HEK293 (cell line): Measurements from ENCODE around the gene SFT2D3.

Experiments used
- CTCF ChIA-PET: fragments of 350-600 bp; formaldehyde crosslinking; extraction: SDS; loops from one replicate; lab custom pipeline; 2021; ENCODE audit warnings: antibody characterized with exemption; lab: Yijun Ruan, JAX
- POLR2A ChIA-PET: fragments of 300-600 bp; formaldehyde crosslinking; extraction: SDS; loops from one replicate; lab custom pipeline; 2020; ENCODE audit warnings: antibody characterized with exemption, inconsistent platforms; lab: Yijun Ruan, JAX
- H3K27ac ChIP-seq: fragments of 200-500 bp; sonication (Bioruptor generic); 2 replicates; pipeline ENCODE4 v1.5.1; 2014; ENCODE audit warnings: low read depth, low read length, control low read depth, inconsistent platforms; ENCODE audit errors: extremely low read depth
- H3K36me3 ChIP-seq, 2 experiments: fragments of 200-500 bp in 1 of 2; sonication (Bioruptor generic) in 1 of 2; 1 replicate in 1 of 2; 2 replicates in 1 of 2; pipeline ENCODE4 v1.5.1; 2014 to 2017; ENCODE audit warnings: inconsistent platforms in 2 of 2, low read length in 2 of 2; ENCODE audit not compliant: control insufficient read depth in 2 of 2, insufficient read depth in 1 of 2
- H3K4me1 ChIP-seq: fragments of 200-500 bp; sonication (Bioruptor generic); 2 replicates; pipeline ENCODE4 v1.5.1; 2014; ENCODE audit warnings: mild to moderate bottlenecking, low read length, inconsistent platforms; ENCODE audit not compliant: control insufficient read depth, insufficient read depth
- H3K4me3 ChIP-seq: 2 replicates; pipeline ENCODE4 v1.5.1; 2011; ENCODE audit warnings: low read depth, mild to moderate bottlenecking, control low read depth, low read length, moderate library complexity
- H3K9me3 ChIP-seq: fragments of 200-500 bp; sonication (Bioruptor generic); 2 replicates; pipeline ENCODE4 v1.5.1; 2014; ENCODE audit warnings: low read depth, low read length, inconsistent platforms; ENCODE audit not compliant: control insufficient read depth, insufficient read depth
- HOXA7 ChIP-seq: sonication (generic); formaldehyde crosslinking; IDR thresholded peaks from 2 replicates; pipeline ENCODE4 v1.8.1; 2022; ENCODE audit warnings: missing genetic modification reagents, borderline replicate concordance
- IKZF3 ChIP-seq: fragments of 450-650 bp; IDR thresholded peaks from 2 replicates; pipeline ENCODE4 v1.5.0; 2018; ENCODE audit warnings: missing biosample characterization, mild to moderate bottlenecking, missing genetic modification characterization, moderate library complexity
- KLF17 ChIP-seq: fragments of 450-650 bp; formaldehyde crosslinking; IDR thresholded peaks from 2 replicates; pipeline ENCODE4 v1.5.1; 2016; ENCODE audit warnings: missing biosample characterization, missing genetic modification characterization
- OVOL3 ChIP-seq: fragments of 450-650 bp; formaldehyde crosslinking; IDR thresholded peaks from 2 replicates; pipeline ENCODE4 v1.5.1; 2016; ENCODE audit warnings: missing biosample characterization, missing genetic modification characterization
- ZBTB11 ChIP-seq: fragments of 450-650 bp; formaldehyde crosslinking; conservative IDR thresholded peaks from 2 replicates; pipeline ENCODE4 v1.5.1; 2016; ENCODE audit warnings: low read depth, missing biosample characterization, missing genetic modification characterization
- ZBTB48 ChIP-seq: fragments of 450-650 bp; formaldehyde crosslinking; IDR thresholded peaks from 2 replicates; pipeline ENCODE4 v1.5.1; 2016; ENCODE audit warnings: missing biosample characterization, missing genetic modification characterization
- ZFP69B ChIP-seq: fragments of 450-650 bp; formaldehyde crosslinking; IDR thresholded peaks from 2 replicates; pipeline ENCODE4 v1.5.1; 2016; ENCODE audit warnings: missing biosample characterization, missing genetic modification characterization
- ZNF132 ChIP-seq: fragments of 450-650 bp; formaldehyde crosslinking; IDR thresholded peaks from 2 replicates; pipeline ENCODE4 v1.5.1; 2017; ENCODE audit warnings: missing biosample characterization, missing genetic modification characterization, borderline replicate concordance
- ZNF18 ChIP-seq: fragments of 450-650 bp; formaldehyde crosslinking; IDR thresholded peaks from 2 replicates; pipeline ENCODE4 v1.5.1; 2016; ENCODE audit warnings: missing biosample characterization, missing genetic modification characterization
- ZNF202 ChIP-seq: fragments of 450-650 bp; formaldehyde crosslinking; IDR thresholded peaks from 2 replicates; pipeline ENCODE4 v1.5.1; 2016; ENCODE audit warnings: missing biosample characterization, missing genetic modification characterization, borderline replicate concordance
- ZNF223 ChIP-seq: fragments of 450-650 bp; formaldehyde crosslinking; IDR thresholded peaks from 2 replicates; pipeline ENCODE4 v1.5.1; 2016; ENCODE audit warnings: missing biosample characterization, missing genetic modification characterization
- ZNF239 ChIP-seq: fragments of 450-650 bp; formaldehyde crosslinking; IDR thresholded peaks from 2 replicates; pipeline ENCODE4 v1.5.1; 2016; ENCODE audit warnings: missing biosample characterization, missing genetic modification characterization
- ZNF473 ChIP-seq: fragments of 450-650 bp; formaldehyde crosslinking; IDR thresholded peaks from 2 replicates; pipeline ENCODE4 v1.5.1; 2017; ENCODE audit warnings: missing biosample characterization, missing genetic modification characterization
- ZNF555 ChIP-seq: fragments of 450-650 bp; formaldehyde crosslinking; conservative IDR thresholded peaks from 2 replicates; pipeline ENCODE4 v1.5.1; 2017; ENCODE audit warnings: missing biosample characterization, mild to moderate bottlenecking, missing genetic modification characterization, inconsistent platforms
- ZNF560 ChIP-seq: fragments of 450-650 bp; formaldehyde crosslinking; IDR thresholded peaks from 2 replicates; pipeline ENCODE4 v1.5.1; 2017; ENCODE audit warnings: missing biosample characterization, missing genetic modification characterization, borderline replicate concordance
- ZNF585B ChIP-seq: fragments of 450-650 bp; formaldehyde crosslinking; IDR thresholded peaks from 2 replicates; pipeline ENCODE4 v1.5.1; 2016; ENCODE audit warnings: missing biosample characterization, missing genetic modification characterization
- ZNF626 ChIP-seq: fragments of 450-650 bp; sonication (Bioruptor Pico); formaldehyde crosslinking; IDR thresholded peaks from 2 replicates; pipeline ENCODE4 v1.5.1; 2018; ENCODE audit warnings: missing biosample characterization, missing genetic modification characterization, inconsistent platforms
- ZNF701 ChIP-seq: fragments of 450-650 bp; formaldehyde crosslinking; IDR thresholded peaks from 2 replicates; pipeline ENCODE4 v1.5.1; 2016; ENCODE audit warnings: missing biosample characterization, missing genetic modification characterization
- ZNF785 ChIP-seq: fragments of 450-650 bp; formaldehyde crosslinking; IDR thresholded peaks from 2 replicates; pipeline ENCODE4 v1.5.1; 2016; ENCODE audit warnings: missing biosample characterization, missing genetic modification characterization
- ZNF792 ChIP-seq: fragments of 450-650 bp; formaldehyde crosslinking; IDR thresholded peaks from 2 replicates; pipeline ENCODE4 v1.5.1; 2016; ENCODE audit warnings: missing biosample characterization, missing genetic modification characterization
- ZSCAN23 ChIP-seq: fragments of 450-650 bp; formaldehyde crosslinking; IDR thresholded peaks from 2 replicates; pipeline ENCODE4 v1.5.1; 2016; ENCODE audit warnings: missing biosample characterization, missing genetic modification characterization
- ZSCAN30 ChIP-seq: fragments of 450-650 bp; IDR thresholded peaks from 2 replicates; pipeline ENCODE4 v1.5.1; 2018; ENCODE audit warnings: missing biosample characterization, mild to moderate bottlenecking, missing genetic modification characterization, moderate library complexity
- TF ChIP-seq, protein P1 (sequence below): fragments of 450-650 bp; formaldehyde crosslinking; IDR thresholded peaks from 2 replicates; pipeline ENCODE4 v1.5.0; 2017; ENCODE audit warnings: missing biosample characterization, missing genetic modification characterization, borderline replicate concordance
- TF ChIP-seq, protein P2 (sequence below): fragments of 450-650 bp; formaldehyde crosslinking; IDR thresholded peaks from 2 replicates; pipeline ENCODE4 v1.5.1; 2016; ENCODE audit warnings: missing biosample characterization, missing genetic modification characterization, borderline replicate concordance
- TF ChIP-seq, protein P3 (sequence below): fragments of 450-650 bp; formaldehyde crosslinking; IDR thresholded peaks from 2 replicates; pipeline ENCODE4 v1.5.1; 2016; ENCODE audit warnings: missing biosample characterization, missing genetic modification characterization, low read depth

SFT2D3 gene

DNA sequence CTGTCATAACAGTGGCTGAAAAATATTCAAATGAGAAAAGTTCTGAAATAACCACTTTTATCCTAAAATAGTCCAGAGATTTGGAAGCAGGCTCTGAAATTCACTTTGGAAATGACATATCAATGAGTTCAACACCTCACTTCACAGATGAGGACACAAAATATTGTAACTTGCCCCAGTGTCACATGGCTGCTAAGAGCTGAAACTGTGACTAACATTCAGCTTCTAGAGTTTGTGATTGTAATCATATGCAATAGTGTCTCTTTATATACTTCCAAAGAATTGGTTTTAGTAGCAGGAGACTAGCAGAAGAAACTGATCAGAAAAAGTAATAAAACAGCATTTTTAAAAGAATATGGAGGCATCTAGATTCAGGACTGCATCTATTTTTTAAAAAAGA, 52.1 kb downstream of the SFT2D3 start (continued):
- no peak for TF ChIP-seq ZNF585B (tag by site-specific recombination)
- TF ChIP-seq ZSCAN30 (tag by site-specific recombination), result no peak
- TF ChIP-seq KLF17 (tag by site-specific recombination), result no peak
- no peak for TF ChIP-seq HOXA7 (CRISPR knock-in tag)
- TF ChIP-seq ZNF626 (tag by site-specific recombination), result no peak
- TF ChIP-seq ZFP69B, result no peak
- no peak for TF ChIP-seq ZNF792 (tag by site-specific recombination)

DNA sequence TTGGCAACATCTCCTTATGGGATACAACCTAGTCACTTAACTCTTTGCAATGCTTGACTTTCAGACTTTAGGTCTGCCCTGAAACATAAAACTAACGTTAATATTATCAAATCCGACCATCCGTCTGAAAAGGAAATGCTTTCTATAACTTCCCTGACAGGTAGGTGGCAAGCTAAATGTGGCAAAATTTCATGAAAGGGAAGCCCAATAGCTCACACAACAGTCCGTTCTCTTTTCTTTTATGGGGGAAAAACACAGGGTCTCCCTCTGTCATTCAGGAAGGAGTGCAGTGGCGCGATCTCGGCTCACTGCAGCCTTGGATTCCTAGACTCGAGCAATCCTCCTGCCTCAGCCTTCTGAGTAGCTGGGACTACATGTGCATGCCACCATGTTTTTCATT, 52.9 kb downstream of the SFT2D3 start:
- H3K4me1 ChIP-seq, result no peaks in the 10 kb centered on the region
- H3K36me3 ChIP-seq, result peaks cover 28 to 41% of the 10 kb centered on the region in 2 experiments
- POLR2A ChIA-PET, result interaction anchor here (0.7 kb wide), 1 partner anchor 98 kb away, joined by 8 read pairs; no protein-coding TSS in a partner anchor
- H3K27ac ChIP-seq, result no peak overlapping the region
- no peak overlapping the region for H3K4me3 ChIP-seq
- TF ChIP-seq, protein P1, sequence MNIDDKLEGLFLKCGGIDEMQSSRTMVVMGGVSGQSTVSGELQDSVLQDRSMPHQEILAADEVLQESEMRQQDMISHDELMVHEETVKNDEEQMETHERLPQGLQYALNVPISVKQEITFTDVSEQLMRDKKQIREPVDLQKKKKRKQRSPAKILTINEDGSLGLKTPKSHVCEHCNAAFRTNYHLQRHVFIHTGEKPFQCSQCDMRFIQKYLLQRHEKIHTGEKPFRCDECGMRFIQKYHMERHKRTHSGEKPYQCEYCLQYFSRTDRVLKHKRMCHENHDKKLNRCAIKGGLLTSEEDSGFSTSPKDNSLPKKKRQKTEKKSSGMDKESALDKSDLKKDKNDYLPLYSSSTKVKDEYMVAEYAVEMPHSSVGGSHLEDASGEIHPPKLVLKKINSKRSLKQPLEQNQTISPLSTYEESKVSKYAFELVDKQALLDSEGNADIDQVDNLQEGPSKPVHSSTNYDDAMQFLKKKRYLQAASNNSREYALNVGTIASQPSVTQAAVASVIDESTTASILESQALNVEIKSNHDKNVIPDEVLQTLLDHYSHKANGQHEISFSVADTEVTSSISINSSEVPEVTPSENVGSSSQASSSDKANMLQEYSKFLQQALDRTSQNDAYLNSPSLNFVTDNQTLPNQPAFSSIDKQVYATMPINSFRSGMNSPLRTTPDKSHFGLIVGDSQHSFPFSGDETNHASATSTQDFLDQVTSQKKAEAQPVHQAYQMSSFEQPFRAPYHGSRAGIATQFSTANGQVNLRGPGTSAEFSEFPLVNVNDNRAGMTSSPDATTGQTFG (tag by site-specific recombination), result no peak
- TF ChIP-seq ZNF701 (tag by site-specific recombination) (no peak), IKZF3 (tag by site-specific recombination) (no peak), ZNF223 (tag by site-specific recombination) (no peak), ZNF18 (tag by site-specific recombination) (no peak), ZNF202 (no peak), ZNF473 (no peak), ZSCAN23 (tag by site-specific recombination) (no peak), OVOL3 (no peak), ZNF626 (tag by site-specific recombination) (no peak), ZNF555 (tag by site-specific recombination) (no peak), ZNF239 (tag by site-specific recombination) (no peak), ZNF132 (tag by site-specific recombination) (no peak), ZNF785 (tag by site-specific recombination) (no peak), ZBTB11 (tag by site-specific recombination) (no peak), ZNF560 (tag by site-specific recombination) (no peak), ZNF585B (tag by site-specific recombination) (no peak), ZBTB48 (tag by site-specific recombination) (no peak)
- TF ChIP-seq, protein P2, sequence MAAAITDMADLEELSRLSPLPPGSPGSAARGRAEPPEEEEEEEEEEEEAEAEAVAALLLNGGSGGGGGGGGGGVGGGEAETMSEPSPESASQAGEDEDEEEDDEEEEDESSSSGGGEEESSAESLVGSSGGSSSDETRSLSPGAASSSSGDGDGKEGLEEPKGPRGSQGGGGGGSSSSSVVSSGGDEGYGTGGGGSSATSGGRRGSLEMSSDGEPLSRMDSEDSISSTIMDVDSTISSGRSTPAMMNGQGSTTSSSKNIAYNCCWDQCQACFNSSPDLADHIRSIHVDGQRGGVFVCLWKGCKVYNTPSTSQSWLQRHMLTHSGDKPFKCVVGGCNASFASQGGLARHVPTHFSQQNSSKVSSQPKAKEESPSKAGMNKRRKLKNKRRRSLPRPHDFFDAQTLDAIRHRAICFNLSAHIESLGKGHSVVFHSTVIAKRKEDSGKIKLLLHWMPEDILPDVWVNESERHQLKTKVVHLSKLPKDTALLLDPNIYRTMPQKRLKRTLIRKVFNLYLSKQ (tag by site-specific recombination), result no peak
- TF ChIP-seq, protein P3, sequence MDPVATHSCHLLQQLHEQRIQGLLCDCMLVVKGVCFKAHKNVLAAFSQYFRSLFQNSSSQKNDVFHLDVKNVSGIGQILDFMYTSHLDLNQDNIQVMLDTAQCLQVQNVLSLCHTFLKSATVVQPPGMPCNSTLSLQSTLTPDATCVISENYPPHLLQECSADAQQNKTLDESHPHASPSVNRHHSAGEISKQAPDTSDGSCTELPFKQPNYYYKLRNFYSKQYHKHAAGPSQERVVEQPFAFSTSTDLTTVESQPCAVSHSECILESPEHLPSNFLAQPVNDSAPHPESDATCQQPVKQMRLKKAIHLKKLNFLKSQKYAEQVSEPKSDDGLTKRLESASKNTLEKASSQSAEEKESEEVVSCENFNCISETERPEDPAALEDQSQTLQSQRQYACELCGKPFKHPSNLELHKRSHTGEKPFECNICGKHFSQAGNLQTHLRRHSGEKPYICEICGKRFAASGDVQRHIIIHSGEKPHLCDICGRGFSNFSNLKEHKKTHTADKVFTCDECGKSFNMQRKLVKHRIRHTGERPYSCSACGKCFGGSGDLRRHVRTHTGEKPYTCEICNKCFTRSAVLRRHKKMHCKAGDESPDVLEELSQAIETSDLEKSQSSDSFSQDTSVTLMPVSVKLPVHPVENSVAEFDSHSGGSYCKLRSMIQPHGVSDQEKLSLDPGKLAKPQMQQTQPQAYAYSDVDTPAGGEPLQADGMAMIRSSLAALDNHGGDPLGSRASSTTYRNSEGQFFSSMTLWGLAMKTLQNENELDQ, result no peak
- CTCF ChIA-PET, result no interaction called here
- H3K9me3 ChIP-seq, result no peaks in the 10 kb centered on the region
